Astrocyte (in vitro differentiated cells and primary cell): ENCODE data around the gene SPPL2B.

ENCODE experiments used
- CTCF ChIP-seq: IDR thresholded peaks from 2 replicates; pipeline ENCODE4 v1.5.1; 2011; ENCODE audit warnings: low read depth, mild to moderate bottlenecking, inconsistent platforms, low read length, moderate library complexity; ENCODE audit not compliant: insufficient read depth
- EZH2 ChIP-seq: IDR thresholded peaks from 2 replicates; pipeline ENCODE4 v1.6.1; 2012; ENCODE audit warnings: mild to moderate bottlenecking, low read length, inconsistent platforms; ENCODE audit not compliant: insufficient read depth

- TF ChIP-seq CTCF (no peak), EZH2 (no peak)
Measured at GRCh38 chr19:2375353-2376121, 47.1 kb downstream of the SPPL2B start.
